Stimulated activated CD4-positive, alpha-beta T cell treated with anti-CD3 and anti-CD28 coated beads, Interleukin-2, amount 100 ng/mL, for 24 hours (primary cell): Measurements from ENCODE around the gene NLRP4.
"Not testable (repeated sequence)": the region's sequence is repeated elsewhere in the genome, so short reads cannot be mapped to it uniquely, and the experiment has no call there.

Source experiments
- DNase-seq, 2 donors: peaks; one replicate each; pipeline ENCODE4 v3.0.0-alpha.2; 2020

NLRP4 gene

DNA sequence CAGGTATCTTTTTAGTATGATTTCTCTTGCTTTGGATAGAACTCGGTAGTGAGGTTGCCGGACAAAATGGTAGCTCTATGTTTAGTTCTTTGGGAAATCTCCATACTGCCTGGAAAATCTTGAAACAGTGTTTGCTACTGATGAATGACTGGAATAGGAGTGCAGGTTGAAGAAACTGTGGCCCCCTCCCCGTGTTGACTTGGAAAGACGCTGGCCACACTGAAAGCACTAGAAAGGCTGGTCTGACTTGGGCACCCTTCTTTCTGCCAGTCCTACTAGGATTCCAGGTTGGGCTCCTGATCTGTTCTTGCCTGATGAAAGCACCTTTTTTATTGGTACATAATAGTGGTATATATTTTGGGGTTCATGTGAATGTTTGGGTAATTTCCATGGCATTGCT is 46.3 kb downstream of the NLRP4 start:
- no peak for DNase-seq

DNA sequence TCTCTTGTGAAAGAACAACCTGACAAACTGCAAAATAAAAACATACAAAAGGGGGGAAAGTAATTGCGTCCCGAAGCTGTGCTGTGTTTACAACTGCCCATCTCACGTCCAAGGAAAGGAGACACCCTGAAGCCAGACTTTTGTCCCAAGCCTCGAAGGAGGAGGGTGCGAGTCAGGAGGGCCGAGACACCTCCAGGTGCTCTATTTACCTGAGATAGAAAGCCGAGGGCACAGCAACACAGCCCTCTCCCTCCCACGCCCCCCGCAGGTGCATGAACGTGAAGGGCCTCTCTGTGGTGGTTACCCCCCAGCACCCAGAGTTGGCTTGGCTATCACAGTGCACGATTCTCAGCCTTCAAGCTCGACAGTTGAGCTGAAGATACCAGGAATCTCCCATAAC is 62.6 kb downstream of the NLRP4 start:
- no peak for DNase-seq

DNA sequence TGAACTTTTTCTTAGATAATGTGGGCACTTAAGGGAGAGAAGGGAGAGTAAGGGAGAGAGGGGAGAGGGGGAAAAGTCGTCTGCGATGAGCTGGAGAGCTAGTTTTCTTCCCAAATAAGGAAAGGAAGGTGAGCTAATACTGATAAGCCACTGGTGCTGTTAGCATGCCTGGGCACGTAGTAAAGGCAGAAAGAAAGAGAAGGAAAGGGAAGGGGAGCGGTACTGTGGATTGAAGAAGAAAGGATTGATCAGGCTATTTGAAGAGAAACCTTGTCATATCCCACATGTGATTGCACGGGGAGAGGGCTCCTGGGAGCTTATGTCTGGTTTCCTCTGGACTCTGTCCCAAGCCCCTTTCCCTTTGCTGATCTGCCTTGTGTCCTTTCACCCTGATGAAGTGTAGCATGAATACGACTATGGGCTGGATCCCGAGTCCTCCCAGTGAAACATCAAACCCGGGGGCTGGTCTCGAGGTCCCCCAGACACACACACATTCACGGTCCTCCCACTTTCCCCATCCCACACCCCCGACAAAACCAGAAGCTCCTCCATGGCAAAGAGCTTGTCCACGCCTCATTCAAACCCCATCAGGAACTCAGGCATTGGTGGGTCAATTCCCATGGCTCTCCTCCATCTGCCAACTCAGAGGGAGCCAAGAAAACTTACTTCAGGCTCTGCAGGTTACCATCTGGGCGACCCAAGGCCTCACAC is 65.2 kb downstream of the NLRP4 start:
- no peak for DNase-seq

DNA sequence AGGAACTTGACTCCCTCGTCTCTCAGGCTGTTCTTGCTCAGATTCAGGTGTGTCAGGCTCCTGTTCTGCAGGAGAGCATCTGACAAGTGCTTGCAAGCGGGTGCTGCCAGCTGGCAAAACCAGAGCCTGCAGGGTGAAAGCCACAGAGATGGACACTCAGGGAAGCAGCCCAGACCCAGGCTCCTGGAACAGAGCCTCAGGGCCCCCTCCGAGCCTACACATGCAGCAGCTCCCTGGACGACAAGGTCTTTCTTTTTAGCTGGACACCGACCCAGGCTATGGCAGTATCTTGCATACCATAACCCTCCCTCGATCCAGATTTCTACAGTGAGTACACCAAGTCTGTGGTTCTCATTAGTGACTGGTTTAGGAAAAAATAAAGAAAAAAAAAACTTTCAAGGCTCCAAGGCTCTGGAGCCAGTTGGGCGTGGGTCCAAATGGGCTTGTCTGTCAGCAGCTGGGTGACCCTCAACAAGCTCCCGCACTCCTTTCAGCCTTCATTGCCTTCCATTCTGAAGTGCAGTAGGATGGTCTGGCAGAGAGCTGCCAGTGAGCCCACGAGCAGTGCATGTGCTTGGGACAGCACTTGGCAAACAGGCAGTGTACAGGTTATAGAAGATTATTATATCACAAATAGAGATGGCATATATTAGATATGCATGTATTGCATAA is 65.9 kb downstream of the NLRP4 start:
- DNase-seq: no peak

DNA sequence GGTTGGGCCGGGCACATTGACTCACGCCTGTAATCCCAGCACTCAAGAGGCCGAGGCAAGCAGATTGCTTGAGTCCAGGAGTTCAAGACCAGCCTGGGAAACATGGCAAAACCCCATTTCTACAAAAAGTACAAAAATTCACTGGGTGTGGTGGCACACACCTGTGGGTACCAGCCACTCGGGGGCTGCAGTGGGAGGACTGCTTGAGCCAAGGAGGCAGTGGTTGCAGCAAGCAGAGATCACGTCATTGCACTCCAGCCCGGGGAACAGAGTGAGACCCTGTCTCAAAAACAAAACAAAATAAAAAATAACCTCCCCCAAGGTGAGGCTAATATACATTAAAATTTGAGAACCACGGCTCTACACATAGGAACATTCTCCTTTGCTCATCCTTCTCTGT is 70.9 kb downstream of the NLRP4 start:
- no peak for DNase-seq

DNA sequence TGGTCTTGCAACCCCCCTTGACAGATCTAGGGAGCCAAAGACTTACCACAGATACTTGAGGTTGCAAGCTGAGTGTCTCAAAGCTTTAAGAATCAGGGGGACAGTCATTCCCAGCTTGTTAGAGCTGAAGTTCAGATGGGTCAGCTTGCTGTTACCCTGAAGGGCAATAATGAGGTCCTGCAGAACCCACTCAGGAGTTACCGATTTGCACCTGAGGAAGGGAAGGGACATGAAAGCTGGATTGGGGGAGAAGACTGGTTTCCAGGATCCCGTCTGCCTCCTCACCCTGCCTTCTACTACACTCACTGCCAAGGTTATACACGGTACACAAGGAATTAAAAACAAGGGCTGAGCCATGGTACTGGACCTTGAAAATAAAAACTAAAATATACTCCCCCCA is 71.4 kb downstream of the NLRP4 start:
- DNase-seq: no peak

DNA sequence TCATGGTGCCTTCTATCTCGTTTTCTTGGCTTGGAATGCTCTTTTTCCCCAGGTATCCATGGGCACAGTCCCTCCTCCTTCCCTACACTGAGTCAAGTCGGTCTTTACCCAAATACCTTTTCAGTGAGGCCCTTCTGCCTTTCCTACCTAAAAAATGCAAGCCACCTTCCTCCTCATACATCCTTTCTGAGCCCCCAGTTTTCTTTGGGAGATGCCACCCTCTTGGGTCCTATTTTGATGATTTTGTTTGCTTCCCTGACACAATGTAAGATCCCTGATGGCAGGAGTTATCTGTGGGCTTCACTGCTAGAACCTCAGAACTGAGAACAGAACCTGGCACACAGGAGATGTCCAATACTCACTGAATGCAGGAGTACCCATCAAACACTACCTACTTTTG is 73.5 kb downstream of the NLRP4 start:
- DNase-seq: no peak

DNA sequence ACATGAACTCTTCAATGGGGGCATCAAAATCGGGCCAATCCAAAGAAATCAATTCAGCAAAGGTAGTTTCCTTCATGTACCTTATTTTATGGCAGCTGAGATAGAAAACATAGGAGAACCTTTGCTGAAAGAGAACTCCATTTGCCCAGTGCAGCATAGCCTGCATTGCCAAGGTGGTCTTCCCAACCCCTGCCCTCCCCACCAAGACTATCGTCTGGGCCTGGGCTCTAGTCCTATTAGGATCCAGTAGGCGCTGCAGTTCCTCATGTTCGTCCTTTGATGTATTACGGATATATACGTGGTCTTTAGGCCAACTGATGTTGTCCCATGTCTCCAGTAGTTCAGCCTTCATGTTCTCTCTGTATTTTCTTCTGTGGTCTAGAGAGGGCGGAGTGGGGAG is 76.6 kb downstream of the NLRP4 start:
- no peak for DNase-seq

DNA sequence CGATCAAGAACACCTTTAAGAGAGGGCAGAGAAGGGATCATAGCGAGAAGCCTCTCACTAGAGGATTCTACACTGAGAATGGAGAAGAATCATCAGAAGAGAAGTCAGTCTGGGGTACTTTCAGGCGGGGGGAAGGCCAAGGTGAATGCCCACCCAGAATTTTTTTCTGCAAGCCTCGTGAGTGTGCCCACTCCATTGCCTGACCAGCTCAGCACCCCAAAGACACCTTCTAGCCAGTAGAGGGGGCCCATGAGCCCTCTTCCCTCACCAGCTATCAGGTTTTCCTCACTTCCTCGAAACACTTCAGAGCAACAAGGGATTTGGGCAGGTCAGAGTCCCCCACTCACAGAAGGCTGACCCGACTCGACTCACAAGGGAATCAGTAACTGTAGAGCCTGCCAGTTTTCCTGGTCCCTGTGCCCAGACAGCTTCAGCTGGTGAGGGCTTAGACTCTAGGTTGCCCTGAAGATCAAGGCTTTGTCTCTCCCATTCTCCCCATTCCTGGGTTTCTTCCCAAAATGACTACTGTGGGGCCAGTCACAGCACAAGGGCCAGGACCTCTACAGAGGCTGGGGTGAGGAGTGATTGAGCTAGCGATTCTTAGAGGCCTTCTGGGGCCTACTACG is 77.4 kb downstream of the NLRP4 start:
- no peak for DNase-seq

DNA sequence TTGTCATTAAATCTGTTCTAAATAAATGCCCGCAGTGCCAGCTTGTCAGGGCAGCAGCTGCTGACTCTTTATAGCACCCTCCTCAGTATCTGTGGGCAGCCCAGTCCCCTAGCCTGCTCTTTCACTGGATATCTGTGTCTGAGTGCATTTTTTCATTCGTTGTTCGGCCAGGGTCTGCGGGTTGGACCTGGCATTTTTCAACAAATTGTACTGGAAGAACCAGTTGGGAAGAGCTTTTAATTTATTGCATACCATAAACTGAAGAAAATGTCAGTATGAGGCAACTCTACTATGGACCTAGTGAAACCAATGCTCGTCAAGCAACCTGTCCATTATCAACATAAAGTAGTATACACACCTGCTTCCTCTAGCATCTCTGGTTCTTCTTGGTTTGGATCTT is 87.2 kb downstream of the NLRP4 start:
- DNase-seq: no peak

DNA sequence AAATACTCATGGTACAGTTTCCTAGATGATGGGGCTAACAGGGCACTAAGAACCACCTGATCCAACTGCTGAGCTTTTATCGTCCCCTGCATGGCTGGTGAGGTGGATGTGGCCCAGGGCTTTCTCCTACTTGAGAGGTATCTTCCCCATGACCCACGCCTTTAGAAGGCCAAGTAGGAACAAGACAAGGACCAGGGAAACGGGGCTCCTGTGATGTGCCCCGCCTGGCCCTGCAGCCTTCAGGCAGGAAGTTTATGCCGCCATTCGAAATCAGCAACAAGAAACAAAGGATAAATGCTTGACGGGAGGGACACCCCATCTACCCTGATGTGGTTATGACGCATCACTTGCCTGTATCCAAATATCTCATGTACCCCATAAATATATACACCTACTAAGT is 91.7 kb downstream of the NLRP4 start:
- DNase-seq: no peak

DNA sequence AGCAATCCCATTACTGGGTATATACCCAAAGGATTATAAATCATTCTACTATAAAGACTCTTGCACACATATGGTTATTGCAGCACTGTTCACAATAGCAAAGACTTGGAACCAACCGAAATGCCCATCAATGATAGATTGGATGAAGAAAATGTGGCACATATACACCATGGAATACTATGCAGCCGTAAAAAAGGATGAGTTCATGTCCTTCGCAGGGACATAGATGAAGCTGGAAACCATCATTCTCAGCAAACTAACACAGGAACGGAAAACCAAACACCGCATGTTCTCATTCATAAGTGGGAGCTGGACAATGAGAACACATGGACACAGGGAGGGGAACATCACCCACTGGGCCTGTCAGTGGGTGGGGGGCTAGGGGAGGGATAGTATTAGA is 92.9 kb downstream of the NLRP4 start:
- DNase-seq: not testable (repeated sequence)

DNA sequence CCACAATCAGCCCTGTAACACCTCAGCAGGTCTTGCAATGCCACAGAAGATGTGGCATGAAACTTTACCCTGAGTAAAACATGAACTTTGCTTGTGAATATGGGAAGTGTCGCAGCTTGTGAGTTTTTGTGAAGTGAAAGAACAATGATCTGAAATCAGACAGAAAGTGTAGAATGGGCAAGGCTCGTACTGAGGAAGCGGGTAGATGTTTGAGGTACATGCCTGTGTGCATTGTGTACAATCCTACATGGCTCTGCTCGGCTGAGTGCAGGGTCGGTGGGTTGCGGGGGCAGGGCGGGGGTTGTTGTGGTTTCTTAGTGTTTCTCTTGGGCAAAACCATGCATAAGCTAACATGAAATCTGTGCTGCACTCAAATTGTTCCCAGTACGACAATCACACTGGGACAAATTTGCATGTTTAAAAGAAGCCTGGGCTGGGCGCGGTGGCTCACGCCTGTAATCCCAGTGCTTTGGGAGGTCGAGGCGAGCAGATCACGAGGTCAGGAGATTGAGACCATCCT is 94.7 kb downstream of the NLRP4 start:
- DNase-seq: no peak
